Spinal cord (tissue), 10 donors: ENCODE results near the gene GCFC2. TPM values are rescaled to one million over a fixed set of nuclear protein-coding genes. Genes with fewer than 3 reads are reported as not detected.
"Not testable (repeated sequence)": the region's sequence is repeated elsewhere in the genome, so short reads cannot be mapped to it uniquely, and the experiment has no call there.

Source experiments
- DNase-seq, 6 donors: peaks; one replicate each; pipeline versions ENCODE4 v3.0.0 to v3.0.0-alpha.2; 2013 to 2015; ENCODE audit warnings: low spot score in 6 of 6, low read depth in 4 of 6
- H3K27ac ChIP-seq: one replicate; pipeline ENCODE4 v1.5.1; 2013; ENCODE audit warnings: low read depth, low read length, control low read depth
- H3K27me3 ChIP-seq: one replicate; pipeline ENCODE4 v1.6.1; 2013; ENCODE audit warnings: low read length; ENCODE audit not compliant: control insufficient read depth, insufficient read depth
- H3K36me3 ChIP-seq: one replicate; pipeline ENCODE4 v1.6.1; 2013; ENCODE audit warnings: low read length; ENCODE audit not compliant: control insufficient read depth, insufficient read depth
- H3K4me1 ChIP-seq: one replicate; pipeline ENCODE4 v1.6.1; 2013; ENCODE audit warnings: low read length; ENCODE audit not compliant: control insufficient read depth, insufficient read depth
- H3K4me3 ChIP-seq: one replicate; pipeline ENCODE4 v1.5.1; 2013; ENCODE audit warnings: low read depth, low read length, control low read depth
- H3K9me3 ChIP-seq: one replicate; pipeline ENCODE4 v1.6.1; 2013; ENCODE audit warnings: low read length; ENCODE audit not compliant: control insufficient read depth, insufficient read depth
- WGBS: methylation state at CpG from one replicate; pipeline ENCODE4 v1.1.5; 2013; ENCODE audit warnings: missing lambda C conversion rate; ENCODE audit not compliant: insufficient coverage; 5-methylcytosine and 5-hydroxymethylcytosine counted together
- polyA plus RNA-seq, 2 donors: library from polyadenylated mRNA; unstranded; fragments of 120-200 nt; gene quantifications; one replicate each; pipeline ENCODE4 v1.2.1, GENCODE V29; 2013; ENCODE audit not compliant: insufficient read length in 2 of 2
- total RNA-seq, 2 donors: library from RNA; depleted of rRNA in 1 of 2; stranded (reverse); fragments of 120-200 nt in 1 of 2; fragments of >200 nt in 1 of 2; gene quantifications; one replicate each; pipeline versions ENCODE4 v1.2.3 to v1.2.4, GENCODE V29; 2013 to 2014
- donor health status: healthy.

The GCFC2 gene
- total and polyA plus RNA-seq, 4 donors: 24.5 to 31.7 (median 27.1) TPM

GRCh38 chr2:75720525-75720924, 9.8 kb upstream of the GCFC2 start:
- H3K4me1 ChIP-seq: no peaks in the 10 kb centered on the region
- no peak overlapping the region for H3K27ac ChIP-seq
- WGBS: no CpG with 5 or more reads among the region's 1 CpG
- no peak for DNase-seq
- H3K27me3 ChIP-seq: no peaks in the 10 kb centered on the region
- H3K36me3 ChIP-seq: no peaks in the 10 kb centered on the region
- no peak overlapping the region for H3K4me3 ChIP-seq
- H3K9me3 ChIP-seq: no peaks in the 10 kb centered on the region

DNA sequence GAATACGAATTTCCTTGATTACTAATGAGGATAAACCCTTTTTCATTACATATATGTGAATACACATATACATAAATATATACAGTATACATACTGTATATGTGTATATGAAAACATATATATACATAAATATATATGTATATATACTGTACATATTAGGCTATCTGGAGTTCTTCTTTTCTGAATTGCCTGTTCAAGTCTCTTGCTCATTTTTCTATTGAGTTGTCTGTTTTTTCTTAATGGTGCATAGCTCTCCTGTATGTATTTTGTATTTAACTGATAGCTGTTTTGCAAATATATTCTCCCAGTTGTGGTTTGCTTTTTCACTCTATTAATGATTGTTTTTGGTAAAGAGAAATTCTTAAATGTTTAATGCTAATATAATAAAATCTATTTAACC, 8.9 kb upstream of the GCFC2 start:
- Histone ChIP-seq H3K27ac (no peak overlapping the region), H3K36me3 (no peaks in the 10 kb centered on the region), H3K4me1 (no peaks in the 10 kb centered on the region), H3K9me3 (no peaks in the 10 kb centered on the region), H3K4me3 (no peak overlapping the region), H3K27me3 (no peaks in the 10 kb centered on the region)
- no peak for DNase-seq
- no CpG with 5 or more reads among the region's 1 CpG for WGBS

DNA sequence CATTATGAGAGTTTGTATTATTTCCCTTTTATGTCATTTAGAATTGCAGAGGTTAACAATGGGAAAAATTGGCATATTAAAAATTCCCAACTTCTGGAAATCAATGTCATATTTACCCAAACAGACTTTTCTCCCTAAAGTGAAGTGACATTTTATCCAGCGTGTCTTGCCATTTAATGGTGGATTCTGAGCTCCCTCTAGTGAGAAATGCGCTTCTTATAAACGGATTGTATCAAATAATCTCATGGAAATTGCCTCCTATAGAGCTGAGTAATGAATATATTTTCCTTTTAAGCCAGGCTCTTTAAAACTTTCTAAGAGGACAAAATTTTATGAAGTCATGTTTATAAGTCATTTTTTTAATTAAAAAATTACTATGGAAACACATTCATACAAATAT, 5.7 kb upstream of the GCFC2 start:
- H3K9me3 ChIP-seq: no peaks in the 10 kb centered on the region

DNA sequence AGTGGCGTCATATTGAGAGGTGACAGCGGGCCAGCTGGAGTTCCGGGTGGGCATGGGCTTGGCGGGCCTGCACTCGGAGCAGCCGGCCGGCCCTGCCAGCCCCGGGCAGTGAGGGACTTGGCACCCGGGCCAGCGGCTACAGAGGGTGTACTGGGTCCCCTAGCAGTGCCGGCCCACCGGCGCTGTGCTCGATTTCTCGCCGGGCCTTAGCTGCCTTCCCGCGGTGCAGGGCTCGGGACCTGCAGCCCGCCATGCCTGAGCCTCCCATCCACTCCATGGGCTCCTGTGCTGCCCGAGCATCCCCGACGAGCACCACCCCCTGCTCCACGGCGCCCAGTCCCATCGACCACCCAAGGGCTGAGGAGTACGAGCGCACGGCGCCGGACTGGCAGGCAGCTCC, 875 bp upstream of the GCFC2 start:
- not testable (repeated sequence) for DNase-seq, H3K9me3 ChIP-seq, H3K36me3 ChIP-seq, H3K4me3 ChIP-seq, H3K4me1 ChIP-seq, H3K27ac ChIP-seq, H3K27me3 ChIP-seq
- 90% methylated on average over 20 of the region's 31 CpGs for WGBS

More for the DNA sequence above, 5.7 kb upstream of the GCFC2 start:
- WGBS: no CpG with 5 or more reads among the region's 3 CpGs
- Histone ChIP-seq H3K27me3 (no peaks in the 10 kb centered on the region), H3K4me3 (no peak overlapping the region), H3K36me3 (peaks cover 3% of the 10 kb centered on the region), H3K4me1 (no peaks in the 10 kb centered on the region), H3K27ac (no peak overlapping the region)
- DNase-seq: peak in 2 of 6 donors; percentile 33 to 49

GRCh38 chr2:75710220-75710576, 517 bp downstream of the GCFC2 start:
- Histone ChIP-seq H3K4me3 (peak overlapping the region; percentile 67), H3K27me3 (no peaks in the 10 kb centered on the region), H3K36me3 (peaks cover 4% of the 10 kb centered on the region), H3K4me1 (no peaks in the 10 kb centered on the region), H3K9me3 (no peaks in the 10 kb centered on the region), H3K27ac (peak overlapping the region; percentile 87)
- DNase-seq: peak in 1 of 6 donors; percentile 18
- 2% methylated on average over 12 of the region's 12 CpGs for WGBS

- Histone ChIP-seq H3K36me3 (peaks cover 4% of the 10 kb centered on the region), H3K4me3 (peak overlapping the region; percentile 67), H3K9me3 (no peaks in the 10 kb centered on the region), H3K27ac (no peak overlapping the region), H3K27me3 (no peaks in the 10 kb centered on the region), H3K4me1 (no peaks in the 10 kb centered on the region)
- WGBS: no CpG with 5 or more reads among the region's 3 CpGs
- DNase-seq: no peak
These were observed 1.4 kb downstream of the GCFC2 start for GRCh38 chr2:75709297-75709696.

DNA sequence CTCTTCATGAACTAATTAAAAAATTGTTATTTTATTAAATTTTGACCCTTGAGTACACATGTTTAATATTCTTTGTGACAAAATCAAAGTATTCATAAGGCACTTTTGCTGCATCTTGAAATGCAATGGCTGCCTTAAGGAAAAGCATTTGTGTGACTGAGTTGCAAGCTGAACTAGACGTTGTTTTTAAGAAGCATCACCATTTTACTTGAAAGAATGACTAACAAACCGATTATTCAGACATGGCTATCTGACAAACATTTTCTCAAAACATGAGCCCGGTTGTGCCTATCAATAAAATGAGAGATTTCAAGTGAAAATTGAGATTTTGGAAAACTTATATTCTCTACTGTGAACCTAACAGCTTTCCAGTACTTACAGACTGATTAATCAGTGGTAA, 2.8 kb downstream of the GCFC2 start:
- no peak for DNase-seq
- WGBS: 83% methylated on average over 1 of the region's 3 CpGs
- peaks cover 4% of the 10 kb centered on the region for H3K36me3 ChIP-seq
- H3K4me1 ChIP-seq: no peaks in the 10 kb centered on the region
- no peaks in the 10 kb centered on the region for H3K27me3 ChIP-seq
- no peaks in the 10 kb centered on the region for H3K9me3 ChIP-seq
- H3K4me3 ChIP-seq: no peak overlapping the region
- H3K27ac ChIP-seq: no peak overlapping the region

DNA sequence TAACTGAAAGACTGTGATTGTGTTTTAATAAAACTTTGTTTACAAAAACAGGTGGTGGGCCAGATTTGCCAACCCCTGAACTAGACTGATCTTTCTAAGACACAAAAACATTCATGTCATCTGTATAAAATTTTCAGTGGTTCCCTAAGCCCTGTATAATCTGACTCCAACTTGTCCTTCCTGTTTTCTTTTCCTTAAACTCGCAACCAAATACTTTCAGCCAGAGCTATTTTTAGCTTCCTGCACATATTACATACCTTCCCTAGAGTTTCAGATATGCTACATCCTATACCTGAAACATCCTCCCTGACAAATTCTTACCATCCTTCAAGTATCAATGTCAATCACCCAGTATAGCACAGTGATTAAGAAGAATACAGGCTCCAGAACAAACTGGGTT, 4.8 kb downstream of the GCFC2 start:
- Histone ChIP-seq H3K27ac (no peak overlapping the region), H3K4me1 (no peaks in the 10 kb centered on the region), H3K4me3 (no peak overlapping the region), H3K27me3 (no peaks in the 10 kb centered on the region), H3K36me3 (no peaks in the 10 kb centered on the region), H3K9me3 (no peaks in the 10 kb centered on the region)
- 80% methylated on average over 1 of the region's 1 CpG for WGBS
- no peak for DNase-seq

DNA sequence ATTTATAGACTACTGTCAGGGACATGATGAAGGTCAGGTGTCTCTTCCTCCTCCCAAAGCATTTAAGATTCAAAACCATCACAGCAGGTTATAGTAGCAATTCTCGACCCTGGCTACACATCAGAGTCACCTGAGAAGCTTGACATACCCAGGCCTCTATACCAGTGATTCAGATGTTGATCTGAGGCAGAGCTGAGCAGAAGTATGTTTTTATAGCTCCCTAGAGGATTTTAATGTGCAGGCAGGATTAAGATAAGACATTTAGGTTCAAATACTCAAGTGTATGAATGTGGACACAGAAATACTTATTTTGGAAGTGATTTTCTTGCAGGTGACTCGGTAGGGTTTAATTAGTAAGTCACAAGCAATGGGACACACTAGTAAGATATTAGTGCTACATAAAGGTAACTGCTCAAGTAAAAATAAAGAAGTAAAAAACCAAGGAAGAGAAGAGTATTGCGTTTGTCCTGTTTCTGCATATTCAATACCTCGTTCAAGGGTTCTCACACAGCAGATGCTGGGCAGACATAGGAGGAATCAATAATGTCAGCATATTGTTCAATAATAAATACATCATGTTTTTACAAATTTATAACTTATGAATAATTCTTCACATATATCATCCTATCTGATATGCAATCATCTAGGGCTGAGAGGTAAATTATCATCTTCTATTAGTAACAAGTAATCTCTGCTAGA, 7.0 kb downstream of the GCFC2 start:
- Histone ChIP-seq H3K4me3 (no peak overlapping the region), H3K27me3 (no peaks in the 10 kb centered on the region), H3K9me3 (no peaks in the 10 kb centered on the region), H3K4me1 (no peaks in the 10 kb centered on the region), H3K36me3 (peaks cover 11% of the 10 kb centered on the region), H3K27ac (no peak overlapping the region)
- 67% methylated on average over 1 of the region's 4 CpGs for WGBS
- DNase-seq: peak in 1 of 6 donors; percentile 25

GRCh38 chr2:75702593-75702992, 8.1 kb downstream of the GCFC2 start:
- Histone ChIP-seq H3K27ac (no peak overlapping the region), H3K4me3 (no peak overlapping the region), H3K36me3 (peaks cover 15% of the 10 kb centered on the region), H3K27me3 (no peaks in the 10 kb centered on the region), H3K9me3 (no peaks in the 10 kb centered on the region), H3K4me1 (no peaks in the 10 kb centered on the region)
- DNase-seq: peak in 1 of 6 donors; percentile 40
- WGBS: no CpG with 5 or more reads among the region's 4 CpGs
